HL-60 (cell line): Measurements from ENCODE around the gene FLOT2.

ENCODE experiments used
- DNase-seq, 2 experiments: peaks; one replicate each; pipeline ENCODE4 v3.0.0-alpha.2; 2010 to 2020; ENCODE audit warnings: low read depth in 1 of 2, low spot score in 1 of 2
- H3K27ac ChIP-seq: fragments of 250-450 bp; sonication (Bioruptor Pico); replicated peaks from 2 replicates; pipeline ENCODE4 v1.5.1; 2020; ENCODE audit warnings: mild to moderate bottlenecking, moderate library complexity
- H3K27me3 ChIP-seq: fragments of 250-450 bp; sonication (Bioruptor Pico); 2 replicates; pipeline ENCODE4 v1.5.1; 2021; ENCODE audit warnings: mild to moderate bottlenecking, moderate library complexity; ENCODE audit not compliant: insufficient read depth, poor library complexity, severe bottlenecking
- H3K4me3 ChIP-seq: replicated peaks from 2 replicates; pipeline ENCODE4 v1.5.1; 2011; ENCODE audit warnings: mild to moderate bottlenecking, control low read depth, low read length; ENCODE audit not compliant: insufficient read depth
- CTCF ChIP-seq: IDR thresholded peaks from one replicate; pipeline ENCODE4 v1.5.1; 2011; ENCODE audit warnings: low read length, control low read depth, inconsistent platforms; ENCODE audit not compliant: insufficient read depth
- GABPA ChIP-seq: IDR thresholded peaks from 2 replicates; pipeline ENCODE4 v1.6.1; 2012; ENCODE audit warnings: low read depth
- POLR2AphosphoS5 ChIP-seq: IDR thresholded peaks from 2 replicates; pipeline ENCODE4 v1.6.1; 2012; ENCODE audit warnings: low read depth
- REST ChIP-seq: IDR thresholded peaks from 2 replicates; pipeline ENCODE4 v1.6.1; 2012; ENCODE audit warnings: low read depth; ENCODE audit not compliant: insufficient replicate concordance
- SPI1 ChIP-seq: IDR thresholded peaks from 2 replicates; pipeline ENCODE4 v1.6.1; 2012; ENCODE audit warnings: low read depth, mild to moderate bottlenecking, borderline replicate concordance

The FLOT2 gene

GRCh38 chr17:28940675-28941074 is 43.1 kb upstream of the FLOT2 start:
- H3K4me3 ChIP-seq: no peak overlapping the region
- H3K27me3 ChIP-seq: no peaks in the 10 kb centered on the region
- no peak for TF ChIP-seq POLR2AphosphoS5
- no peak for TF ChIP-seq SPI1
- TF ChIP-seq REST: no peak
- no peak for TF ChIP-seq CTCF
- TF ChIP-seq GABPA: no peak
- no peak overlapping the region; the same call in 1 of the 2 replicates for H3K27ac ChIP-seq
- DNase-seq: no peak

- DNase-seq: no peak
- H3K27me3 ChIP-seq: no peaks in the 10 kb centered on the region
- no peak overlapping the region for H3K4me3 ChIP-seq
- peak overlapping the region; percentile 7; the same call in 1 of the 2 replicates for H3K27ac ChIP-seq
- no peak for TF ChIP-seq SPI1
- TF ChIP-seq REST: no peak
- TF ChIP-seq POLR2AphosphoS5: no peak
- no peak for TF ChIP-seq GABPA
- no peak for TF ChIP-seq CTCF
Measured at GRCh38 chr17:28940142-28940541, 42.6 kb upstream of the FLOT2 start.

GRCh38 chr17:28938552-28938951 is 41.0 kb upstream of the FLOT2 start:
- H3K4me3 ChIP-seq: no peak overlapping the region
- peak overlapping the region; percentile 38 for H3K27ac ChIP-seq
- TF ChIP-seq GABPA (no peak), SPI1 (no peak), REST (no peak), POLR2AphosphoS5 (no peak)
- no peak for DNase-seq
- no peaks in the 10 kb centered on the region for H3K27me3 ChIP-seq
